ENCODE results near the gene CFAP107.

DNA sequence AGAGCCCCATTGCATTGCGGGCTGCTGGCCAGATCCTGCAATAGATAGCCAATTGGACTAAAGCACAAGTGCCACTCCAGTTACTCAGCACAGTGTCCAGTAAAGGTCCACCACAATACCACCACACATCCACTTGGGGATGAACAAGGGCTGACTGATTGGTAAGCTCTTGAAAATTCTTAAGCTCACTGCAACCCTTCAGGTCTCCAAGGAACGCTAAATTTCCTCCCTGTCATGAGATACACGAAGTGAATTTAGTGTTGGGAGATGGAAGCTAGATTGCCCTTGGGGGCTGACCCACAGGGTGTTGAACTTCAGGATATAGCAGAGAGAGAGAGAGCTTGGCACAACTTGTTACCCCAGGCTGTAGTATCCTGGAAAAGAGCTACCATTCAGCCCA lies 39.9 kb upstream of the CFAP107 start:
- TF ChIP-seq, protein P1, sequence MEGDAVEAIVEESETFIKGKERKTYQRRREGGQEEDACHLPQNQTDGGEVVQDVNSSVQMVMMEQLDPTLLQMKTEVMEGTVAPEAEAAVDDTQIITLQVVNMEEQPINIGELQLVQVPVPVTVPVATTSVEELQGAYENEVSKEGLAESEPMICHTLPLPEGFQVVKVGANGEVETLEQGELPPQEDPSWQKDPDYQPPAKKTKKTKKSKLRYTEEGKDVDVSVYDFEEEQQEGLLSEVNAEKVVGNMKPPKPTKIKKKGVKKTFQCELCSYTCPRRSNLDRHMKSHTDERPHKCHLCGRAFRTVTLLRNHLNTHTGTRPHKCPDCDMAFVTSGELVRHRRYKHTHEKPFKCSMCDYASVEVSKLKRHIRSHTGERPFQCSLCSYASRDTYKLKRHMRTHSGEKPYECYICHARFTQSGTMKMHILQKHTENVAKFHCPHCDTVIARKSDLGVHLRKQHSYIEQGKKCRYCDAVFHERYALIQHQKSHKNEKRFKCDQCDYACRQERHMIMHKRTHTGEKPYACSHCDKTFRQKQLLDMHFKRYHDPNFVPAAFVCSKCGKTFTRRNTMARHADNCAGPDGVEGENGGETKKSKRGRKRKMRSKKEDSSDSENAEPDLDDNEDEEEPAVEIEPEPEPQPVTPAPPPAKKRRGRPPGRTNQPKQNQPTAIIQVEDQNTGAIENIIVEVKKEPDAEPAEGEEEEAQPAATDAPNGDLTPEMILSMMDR (conservative IDR thresholded peaks at IDR 0.05; ENCODE audit: low read depth in 2 of 2) = no peak
- TF ChIP-seq POLR2AphosphoS5 (IDR thresholded peaks at IDR 0.05; ENCODE audit: low read depth) (no peak), EZH2phosphoT487 (IDR thresholded peaks at IDR 0.05; ENCODE audit: unreplicated experiment) (no peak), EZH2 (IDR thresholded peaks at IDR 0.05; ENCODE audit: low read depth, unreplicated experiment) (no peak), ZNF114 (CRISPR knock-in tag; IDR thresholded peaks at IDR 0.05) (no peak), NANOG (IDR thresholded peaks at IDR 0.05; ENCODE audit: borderline replicate concordance) (no peak)
- TF ChIP-seq, protein P2, sequence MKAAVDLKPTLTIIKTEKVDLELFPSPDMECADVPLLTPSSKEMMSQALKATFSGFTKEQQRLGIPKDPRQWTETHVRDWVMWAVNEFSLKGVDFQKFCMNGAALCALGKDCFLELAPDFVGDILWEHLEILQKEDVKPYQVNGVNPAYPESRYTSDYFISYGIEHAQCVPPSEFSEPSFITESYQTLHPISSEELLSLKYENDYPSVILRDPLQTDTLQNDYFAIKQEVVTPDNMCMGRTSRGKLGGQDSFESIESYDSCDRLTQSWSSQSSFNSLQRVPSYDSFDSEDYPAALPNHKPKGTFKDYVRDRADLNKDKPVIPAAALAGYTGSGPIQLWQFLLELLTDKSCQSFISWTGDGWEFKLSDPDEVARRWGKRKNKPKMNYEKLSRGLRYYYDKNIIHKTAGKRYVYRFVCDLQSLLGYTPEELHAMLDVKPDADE (IDR thresholded peaks at IDR 0.05) = no peak
